Ishikawa (cell line): ENCODE measurements around the gene ADAR.

Experiments used
- EGR1 ChIP-seq: IDR thresholded peaks from 2 replicates; pipeline ENCODE4 v1.6.1; 2012
- EP300 ChIP-seq: IDR thresholded peaks from 2 replicates; pipeline ENCODE4 v1.6.1; 2012; ENCODE audit warnings: borderline replicate concordance
- TAF1 ChIP-seq: IDR thresholded peaks from 2 replicates; pipeline ENCODE4 v1.6.1; 2012; ENCODE audit warnings: low read depth, mild to moderate bottlenecking
- TEAD4 ChIP-seq: IDR thresholded peaks from 2 replicates; pipeline ENCODE4 v1.6.1; 2012
- YY1 ChIP-seq: IDR thresholded peaks from 2 replicates; pipeline ENCODE4 v1.6.1; 2012; ENCODE audit warnings: low read depth
- TF ChIP-seq, protein P1 (sequence below): IDR thresholded peaks from 2 replicates; pipeline ENCODE4 v1.6.1; 2012; ENCODE audit warnings: low read depth, mild to moderate bottlenecking
- TF ChIP-seq, protein P2 (sequence below): IDR thresholded peaks from 2 replicates; pipeline ENCODE4 v1.6.1; 2012
- TF ChIP-seq, protein P3 (sequence below): IDR thresholded peaks from 2 replicates; pipeline ENCODE4 v1.6.1; 2012

DNA sequence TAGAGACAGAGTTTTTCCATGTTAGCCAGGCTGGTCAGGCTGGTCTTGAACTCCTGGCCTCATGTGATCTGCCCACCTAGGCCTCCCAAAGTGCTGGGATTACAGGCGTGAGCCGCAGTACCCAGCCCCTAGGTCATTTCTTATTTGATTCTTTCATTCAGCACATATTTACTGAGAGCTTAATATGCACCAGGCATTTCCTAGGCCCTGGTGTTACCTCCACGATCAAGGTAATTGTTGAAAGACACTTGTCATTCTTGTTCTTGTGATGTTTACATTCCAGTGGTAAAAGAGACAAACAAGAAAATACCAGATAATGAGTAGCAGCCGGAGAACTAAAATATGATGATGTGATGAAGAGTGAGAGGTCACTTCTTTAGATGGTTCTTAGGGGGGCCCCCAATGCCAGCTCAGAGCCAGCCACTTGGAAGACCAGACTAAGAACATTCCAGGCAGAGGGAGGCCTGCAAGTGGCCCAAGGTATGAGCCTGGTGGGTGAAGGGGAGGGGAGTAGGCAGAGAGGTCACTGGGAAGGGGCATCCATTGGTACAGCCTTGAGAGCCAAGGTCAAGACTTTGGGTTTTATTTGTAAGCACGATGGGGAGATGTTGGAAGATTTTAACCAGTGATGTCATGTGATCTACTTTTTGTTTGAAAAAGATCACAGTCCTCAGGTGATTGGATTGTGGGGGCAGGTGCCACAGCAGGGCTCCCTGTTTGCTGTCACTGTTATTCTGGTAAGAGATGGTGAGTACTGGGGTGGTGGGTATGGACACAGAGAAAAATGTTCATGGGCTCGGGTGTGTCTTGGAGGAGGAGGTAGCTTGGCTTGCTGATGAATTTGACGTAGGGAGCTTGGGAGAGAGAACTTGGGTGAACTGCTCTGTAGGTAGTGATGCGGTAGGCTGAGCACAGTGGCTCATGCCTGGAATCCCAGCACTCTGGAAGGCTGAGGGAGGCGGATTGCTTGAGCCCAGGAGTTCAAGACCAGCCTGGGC lies 68.2 kb downstream of the ADAR start:
- TF ChIP-seq, protein P1, sequence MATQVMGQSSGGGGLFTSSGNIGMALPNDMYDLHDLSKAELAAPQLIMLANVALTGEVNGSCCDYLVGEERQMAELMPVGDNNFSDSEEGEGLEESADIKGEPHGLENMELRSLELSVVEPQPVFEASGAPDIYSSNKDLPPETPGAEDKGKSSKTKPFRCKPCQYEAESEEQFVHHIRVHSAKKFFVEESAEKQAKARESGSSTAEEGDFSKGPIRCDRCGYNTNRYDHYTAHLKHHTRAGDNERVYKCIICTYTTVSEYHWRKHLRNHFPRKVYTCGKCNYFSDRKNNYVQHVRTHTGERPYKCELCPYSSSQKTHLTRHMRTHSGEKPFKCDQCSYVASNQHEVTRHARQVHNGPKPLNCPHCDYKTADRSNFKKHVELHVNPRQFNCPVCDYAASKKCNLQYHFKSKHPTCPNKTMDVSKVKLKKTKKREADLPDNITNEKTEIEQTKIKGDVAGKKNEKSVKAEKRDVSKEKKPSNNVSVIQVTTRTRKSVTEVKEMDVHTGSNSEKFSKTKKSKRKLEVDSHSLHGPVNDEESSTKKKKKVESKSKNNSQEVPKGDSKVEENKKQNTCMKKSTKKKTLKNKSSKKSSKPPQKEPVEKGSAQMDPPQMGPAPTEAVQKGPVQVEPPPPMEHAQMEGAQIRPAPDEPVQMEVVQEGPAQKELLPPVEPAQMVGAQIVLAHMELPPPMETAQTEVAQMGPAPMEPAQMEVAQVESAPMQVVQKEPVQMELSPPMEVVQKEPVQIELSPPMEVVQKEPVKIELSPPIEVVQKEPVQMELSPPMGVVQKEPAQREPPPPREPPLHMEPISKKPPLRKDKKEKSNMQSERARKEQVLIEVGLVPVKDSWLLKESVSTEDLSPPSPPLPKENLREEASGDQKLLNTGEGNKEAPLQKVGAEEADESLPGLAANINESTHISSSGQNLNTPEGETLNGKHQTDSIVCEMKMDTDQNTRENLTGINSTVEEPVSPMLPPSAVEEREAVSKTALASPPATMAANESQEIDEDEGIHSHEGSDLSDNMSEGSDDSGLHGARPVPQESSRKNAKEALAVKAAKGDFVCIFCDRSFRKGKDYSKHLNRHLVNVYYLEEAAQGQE, result no peak
- TF ChIP-seq, protein P2, sequence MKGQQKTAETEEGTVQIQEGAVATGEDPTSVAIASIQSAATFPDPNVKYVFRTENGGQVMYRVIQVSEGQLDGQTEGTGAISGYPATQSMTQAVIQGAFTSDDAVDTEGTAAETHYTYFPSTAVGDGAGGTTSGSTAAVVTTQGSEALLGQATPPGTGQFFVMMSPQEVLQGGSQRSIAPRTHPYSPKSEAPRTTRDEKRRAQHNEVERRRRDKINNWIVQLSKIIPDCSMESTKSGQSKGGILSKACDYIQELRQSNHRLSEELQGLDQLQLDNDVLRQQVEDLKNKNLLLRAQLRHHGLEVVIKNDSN, result no peak
- TF ChIP-seq TAF1 (no peak), EP300 (no peak), EGR1 (no peak), YY1 (no peak), TEAD4 (no peak)
- TF ChIP-seq, protein P3, sequence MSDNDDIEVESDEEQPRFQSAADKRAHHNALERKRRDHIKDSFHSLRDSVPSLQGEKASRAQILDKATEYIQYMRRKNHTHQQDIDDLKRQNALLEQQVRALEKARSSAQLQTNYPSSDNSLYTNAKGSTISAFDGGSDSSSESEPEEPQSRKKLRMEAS, result no peak
